HG02981 (cell line): ENCODE results near the gene UVRAG.
"Not testable (repeated sequence)": the region's sequence is repeated elsewhere in the genome, so short reads cannot be mapped to it uniquely, and the experiment has no call there.

Experiments used
- ATAC-seq: cut with Tn5 transposase; IDR thresholded peaks from one replicate; pipeline ENCODE4 v1.9.1; 2021; ENCODE audit warnings: mild to moderate bottlenecking, moderate library complexity; ENCODE audit not compliant: unreplicated experiment

UVRAG gene

DNA sequence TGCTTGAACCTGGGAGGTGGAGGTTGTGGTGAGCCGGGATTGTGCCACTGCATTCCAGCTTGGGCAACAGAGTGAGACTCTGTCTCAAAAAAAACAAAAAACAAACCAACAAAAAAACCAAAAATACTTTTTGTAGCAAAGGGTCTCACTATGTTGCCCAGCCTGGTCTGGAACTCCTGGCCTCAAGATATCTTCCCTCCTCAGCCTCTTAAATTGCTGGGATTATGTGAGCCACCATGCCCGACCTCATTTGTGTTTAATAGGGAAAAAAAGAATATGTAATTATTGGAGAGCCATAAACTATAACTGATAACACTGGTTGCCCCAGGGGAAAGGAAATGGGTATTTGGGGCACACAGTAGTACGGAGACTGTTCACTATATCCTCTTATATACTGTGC, 19.7 kb downstream of the UVRAG start:
- no peak for ATAC-seq

GRCh38 chr11:75836417-75836816, 21.4 kb downstream of the UVRAG start:
- ATAC-seq: no peak

- no peak for ATAC-seq
Measured at GRCh38 chr11:75839851-75840250, 24.8 kb downstream of the UVRAG start.

GRCh38 chr11:75840522-75840921, 25.5 kb downstream of the UVRAG start:
- ATAC-seq: no peak

DNA sequence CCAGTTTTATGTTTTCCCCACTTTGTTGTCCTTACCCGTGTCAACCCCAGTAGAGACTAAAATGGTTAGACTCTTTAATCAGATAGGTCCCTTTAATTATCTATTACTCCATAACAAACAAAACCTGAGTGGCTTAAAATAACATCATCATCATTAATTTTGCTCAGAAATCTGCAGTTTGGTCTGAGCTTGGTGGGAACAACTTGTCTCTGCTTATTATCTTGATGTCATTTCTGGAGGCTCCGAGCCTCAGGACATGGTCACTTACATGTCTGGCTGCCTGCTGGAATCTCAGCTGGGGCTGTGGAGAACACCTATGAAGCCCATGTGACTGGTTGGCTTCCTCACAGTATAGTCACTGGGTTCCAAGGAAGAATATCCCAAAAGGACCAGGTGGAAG, 26.7 kb downstream of the UVRAG start:
- no peak for ATAC-seq

GRCh38 chr11:75845324-75845723, 30.3 kb downstream of the UVRAG start:
- no peak for ATAC-seq

- no peak for ATAC-seq
Measured at GRCh38 chr11:75849894-75850293, 34.9 kb downstream of the UVRAG start.

GRCh38 chr11:75850787-75851186, 35.8 kb downstream of the UVRAG start:
- ATAC-seq: no peak

DNA sequence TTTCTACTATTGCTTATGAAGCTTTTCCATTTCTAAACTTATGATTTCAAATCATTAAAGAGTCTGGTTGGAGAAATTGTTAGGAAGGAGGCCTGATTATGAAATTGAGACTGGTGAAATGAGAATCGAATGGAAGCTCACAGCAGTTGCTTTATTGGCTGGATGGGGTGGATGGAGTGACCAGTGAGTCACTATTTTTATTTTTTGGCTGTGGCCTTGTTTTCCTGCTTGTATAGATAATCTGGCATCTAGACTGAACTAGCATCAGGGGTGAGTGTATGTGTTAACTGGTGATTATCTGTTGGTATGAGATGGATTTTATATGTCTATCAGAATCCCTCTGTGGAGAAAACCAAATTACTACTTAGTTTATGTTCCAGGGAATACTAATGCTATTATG, 36.2 kb downstream of the UVRAG start:
- no peak for ATAC-seq

DNA sequence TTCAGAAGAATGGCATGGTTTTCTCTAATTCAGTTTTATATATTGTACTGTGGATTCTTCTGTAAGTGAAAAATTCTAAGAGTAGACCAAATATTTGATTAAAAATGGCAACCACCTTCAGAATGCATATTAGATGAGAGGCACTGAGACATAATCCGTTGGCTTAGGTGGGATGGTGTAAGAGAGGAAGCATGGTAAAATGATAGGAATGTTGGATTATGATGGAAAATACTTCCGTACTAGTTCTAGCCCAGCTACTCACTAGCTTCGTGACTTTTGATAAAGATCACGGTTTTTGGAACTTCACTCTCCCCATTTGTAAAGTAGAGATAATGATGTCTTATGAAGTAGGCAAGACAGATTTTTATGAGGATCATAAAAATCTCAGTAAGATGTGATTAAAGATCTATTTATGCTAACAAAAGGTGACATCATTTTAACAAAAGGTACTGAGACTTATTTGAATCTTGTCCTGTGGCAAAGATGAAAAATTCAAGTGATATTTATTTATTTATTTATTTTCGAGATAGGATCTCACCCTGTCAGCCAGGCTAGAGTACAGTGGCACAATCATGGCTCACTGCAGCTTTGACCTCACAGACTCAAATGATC, 37.5 kb downstream of the UVRAG start:
- no peak for ATAC-seq

- not testable (repeated sequence) for ATAC-seq
Measured at GRCh38 chr11:75853563-75853962, 38.6 kb downstream of the UVRAG start.

DNA sequence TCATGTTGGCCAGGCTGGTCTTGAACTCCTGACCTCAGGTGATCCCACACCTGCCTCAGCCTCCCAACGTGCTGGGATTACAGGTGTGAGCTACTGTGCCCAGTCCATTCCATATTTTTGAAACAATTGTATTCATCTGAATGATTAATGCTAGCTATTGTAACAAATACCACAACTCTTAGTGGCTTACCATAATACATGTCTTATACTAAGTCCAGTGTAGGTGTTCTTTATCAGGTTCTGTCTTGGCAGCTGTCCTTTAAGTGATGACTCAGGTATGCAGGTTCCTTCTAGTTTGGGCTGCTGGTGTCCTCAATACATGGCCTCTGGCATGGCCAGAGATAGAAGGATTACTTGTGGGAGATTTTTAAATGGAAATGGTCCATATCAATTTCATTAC, 39.0 kb downstream of the UVRAG start:
- ATAC-seq: no peak

DNA sequence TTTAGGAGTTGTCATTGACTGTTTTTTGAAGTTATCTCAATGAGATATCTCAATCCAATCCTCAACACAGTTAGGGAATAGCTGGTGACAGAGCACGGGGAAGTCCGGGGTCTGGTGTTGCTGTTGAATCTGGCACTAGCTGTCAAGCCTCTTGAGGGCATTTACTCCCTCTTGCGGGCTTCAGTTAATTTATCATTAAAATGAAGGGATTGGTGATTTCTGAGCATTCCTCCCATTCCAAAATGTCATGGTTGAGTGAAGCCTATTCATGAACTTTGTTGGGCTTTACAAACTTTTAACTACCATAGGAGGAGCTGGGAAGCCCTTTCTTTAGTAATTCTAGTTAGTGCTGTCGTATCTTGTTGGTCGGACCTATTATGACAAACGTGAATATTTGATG, 40.2 kb downstream of the UVRAG start:
- no peak for ATAC-seq

GRCh38 chr11:75856912-75857311, 41.9 kb downstream of the UVRAG start:
- no peak for ATAC-seq

DNA sequence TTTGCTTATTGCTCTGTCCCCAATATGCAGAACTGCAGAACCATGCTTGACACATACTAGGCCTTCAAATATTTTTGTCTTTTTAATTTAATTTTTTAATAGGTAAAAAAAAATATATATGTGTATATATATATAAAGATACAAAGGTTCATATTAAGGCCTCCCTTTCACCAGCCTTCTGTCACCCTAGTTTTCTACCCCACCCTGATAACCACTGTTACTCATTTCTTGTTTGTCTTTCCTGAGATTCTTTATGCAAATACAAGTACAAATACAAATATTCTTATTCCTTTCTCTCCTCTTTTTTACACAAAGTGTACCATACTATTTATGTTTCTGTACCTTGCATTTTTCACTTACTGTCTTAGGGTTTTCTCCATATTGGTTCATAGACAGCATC, 43.0 kb downstream of the UVRAG start:
- no peak for ATAC-seq

GRCh38 chr11:75858613-75859012, 43.6 kb downstream of the UVRAG start:
- no peak for ATAC-seq

GRCh38 chr11:75859614-75860013, 44.6 kb downstream of the UVRAG start:
- ATAC-seq: no peak

DNA sequence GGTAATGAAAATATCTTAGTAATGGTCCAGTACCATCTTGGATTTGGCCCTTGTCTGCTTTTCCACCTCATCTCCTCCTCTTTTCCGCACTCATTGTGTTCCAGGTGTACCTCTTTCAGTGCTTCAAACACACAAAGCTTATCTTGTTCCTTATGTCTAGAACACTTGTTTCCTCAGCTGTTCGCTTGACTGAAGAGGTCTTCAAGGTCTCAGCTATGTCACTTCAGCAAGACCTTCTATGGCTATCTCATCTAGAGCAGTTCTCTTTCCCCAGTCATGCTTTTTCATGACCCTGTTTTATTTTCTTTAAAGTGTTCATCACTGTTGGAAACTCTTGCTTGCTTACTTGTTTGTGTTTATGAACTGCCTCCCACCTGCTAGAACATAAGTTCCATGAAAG, 47.4 kb downstream of the UVRAG start:
- ATAC-seq: no peak

GRCh38 chr11:75867778-75868374, 52.9 kb downstream of the UVRAG start:
- no peak for ATAC-seq

DNA sequence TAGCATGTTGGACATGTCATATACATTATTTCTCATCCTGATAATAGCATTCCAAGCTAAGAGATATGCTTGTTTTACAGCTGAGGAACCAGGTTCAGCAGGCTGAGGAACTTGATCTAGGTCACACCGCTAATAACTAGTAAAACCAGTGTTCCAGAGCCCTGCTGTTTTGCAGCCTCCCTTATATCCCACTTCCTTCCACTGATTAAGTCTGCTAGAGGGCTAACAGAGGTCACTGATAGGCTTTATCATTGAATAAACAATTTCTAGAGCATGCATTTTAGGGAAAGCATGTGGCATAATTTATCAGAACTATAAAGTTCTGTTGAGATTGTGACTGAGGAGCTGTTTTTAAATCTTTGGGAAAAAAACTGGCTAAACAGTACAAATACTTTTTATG, 54.0 kb downstream of the UVRAG start:
- ATAC-seq: no peak

- no peak for ATAC-seq
Measured at GRCh38 chr11:75869661-75870455, 54.8 kb downstream of the UVRAG start.

DNA sequence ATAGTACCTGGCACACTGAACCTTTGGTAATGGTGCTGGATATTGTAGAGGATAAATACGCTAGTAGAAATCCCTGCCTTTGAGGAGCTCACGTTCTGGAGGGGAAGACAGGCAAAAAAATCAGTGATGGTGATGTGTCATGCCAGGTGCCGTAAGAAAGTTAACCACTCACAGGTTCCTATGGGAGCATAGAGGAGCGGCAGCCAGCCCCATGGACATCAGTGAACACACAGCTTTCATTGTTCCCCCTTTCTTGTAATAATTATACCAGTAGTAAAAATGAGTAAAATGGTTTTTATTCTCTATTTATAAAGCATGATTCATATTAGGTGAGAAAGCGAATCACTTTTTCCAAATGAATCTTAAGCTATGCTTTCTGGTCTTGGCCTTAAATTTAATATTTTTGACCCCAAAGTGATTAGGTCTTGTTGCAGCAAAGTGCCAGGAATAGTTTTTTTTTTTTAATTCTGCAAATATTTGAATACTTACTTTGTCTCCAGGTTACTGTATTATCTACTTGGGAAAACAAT, 57.9 kb downstream of the UVRAG start:
- peak; percentile 38 for ATAC-seq
